HepG2 (cell line): Measurements from ENCODE around the gene RERE. TPM values are rescaled to one million over a fixed set of nuclear protein-coding genes. Genes with fewer than 3 reads are reported as not detected.

ENCODE experiments used
- ADNP ChIP-seq: sonication (generic); formaldehyde crosslinking; IDR thresholded peaks from 2 replicates; pipeline ENCODE4 v1.4.0; 2020; ENCODE audit warnings: missing genetic modification reagents
- BCL6 ChIP-seq: IDR thresholded peaks from 2 replicates; pipeline ENCODE4 v1.6.1; 2016; ENCODE audit warnings: missing genetic modification reagents, missing compliant biosample characterization
- BRCA1 ChIP-seq: sonication (generic); formaldehyde crosslinking; IDR thresholded peaks from 2 replicates; pipeline ENCODE4 v1.4.0; 2020; ENCODE audit warnings: missing genetic modification reagents
- CREB1 ChIP-seq, 2 experiments: fragments of 450-650 bp in 1 of 2; IDR thresholded peaks; 2 replicates each; pipeline ENCODE4 v1.6.1; 2016 to 2017; ENCODE audit warnings: control low read depth in 1 of 2, mild to moderate bottlenecking in 1 of 2, missing compliant biosample characterization in 1 of 2, missing genetic modification characterization in 1 of 2
- HNF4A ChIP-seq: sonication (generic); formaldehyde crosslinking; IDR thresholded peaks from 2 replicates; pipeline ENCODE4 v1.4.0; 2020; ENCODE audit warnings: missing genetic modification reagents
- JDP2 ChIP-seq: sonication (generic); formaldehyde crosslinking; IDR thresholded peaks from 2 replicates; pipeline ENCODE4 v1.8.1; 2022; ENCODE audit warnings: missing genetic modification reagents, borderline replicate concordance
- JUND ChIP-seq: sonication (generic); formaldehyde crosslinking; IDR thresholded peaks from 2 replicates; pipeline ENCODE4 v1.8.0; 2022; ENCODE audit warnings: mild to moderate bottlenecking, missing genetic modification reagents
- KDM5A ChIP-seq: fragments of 200-600 bp; sonication (generic); IDR thresholded peaks from 2 replicates; pipeline ENCODE4 v1.7.0; 2018; ENCODE audit warnings: antibody characterized with exemption, mild to moderate bottlenecking, low read length, borderline replicate concordance
- MTF1 ChIP-seq: sonication (generic); formaldehyde crosslinking; IDR thresholded peaks from 2 replicates; pipeline ENCODE4 v1.5.0; 2020; ENCODE audit warnings: missing genetic modification reagents
- NFYB ChIP-seq: sonication (generic); formaldehyde crosslinking; IDR thresholded peaks from 2 replicates; pipeline ENCODE4 v1.4.0; 2020; ENCODE audit warnings: missing genetic modification reagents
- NR2C2 ChIP-seq: sonication (generic); formaldehyde crosslinking; IDR thresholded peaks from 2 replicates; pipeline ENCODE4 v1.4.0; 2020; ENCODE audit warnings: missing genetic modification reagents, mild to moderate bottlenecking, moderate library complexity, borderline replicate concordance
- NR2F6 ChIP-seq, 2 experiments: IDR thresholded peaks; 2 replicates each; pipeline ENCODE4 v1.6.1; 2016; ENCODE audit warnings: antibody characterized with exemption in 1 of 2, mild to moderate bottlenecking in 1 of 2
- RARA ChIP-seq: IDR thresholded peaks from 2 replicates; pipeline ENCODE4 v1.6.1; 2016; ENCODE audit warnings: missing genetic modification reagents, missing compliant biosample characterization
- SALL1 ChIP-seq: sonication (generic); formaldehyde crosslinking; IDR thresholded peaks from 2 replicates; pipeline ENCODE4 v1.8.0; 2022; ENCODE audit warnings: mild to moderate bottlenecking, missing genetic modification reagents
- SNRNP70 ChIP-seq: fragments of 200-400 bp; formaldehyde crosslinking; IDR thresholded peaks from 2 replicates; pipeline ENCODE4 v1.6.1; 2017; ENCODE audit warnings: mild to moderate bottlenecking, low read depth, low read length, moderate library complexity
- TCF7 ChIP-seq: sonication (generic); IDR thresholded peaks from 2 replicates; pipeline ENCODE4 v1.6.1; 2016; ENCODE audit warnings: antibody characterized with exemption, low read depth
- TSC22D2 ChIP-seq: sonication (generic); formaldehyde crosslinking; IDR thresholded peaks from 2 replicates; pipeline ENCODE4 v1.5.1; 2020; ENCODE audit warnings: missing genetic modification reagents, mild to moderate bottlenecking, borderline replicate concordance
- XRCC5 ChIP-seq: fragments of 200-400 bp; formaldehyde crosslinking; optimal IDR thresholded peaks from 2 replicates; pipeline ENCODE3; 2017; ENCODE audit warnings: mild to moderate bottlenecking, low read length
- ZBTB8A ChIP-seq: sonication (generic); formaldehyde crosslinking; IDR thresholded peaks from 2 replicates; pipeline ENCODE4 v1.4.0; 2020; ENCODE audit warnings: mild to moderate bottlenecking, low read depth, missing genetic modification reagents, borderline replicate concordance
- ZMAT3 ChIP-seq: sonication (generic); formaldehyde crosslinking; conservative IDR thresholded peaks from 2 replicates; pipeline ENCODE4 v1.7.0; 2021; ENCODE audit warnings: missing genetic modification reagents
- ZMYM4 ChIP-seq: sonication (generic); formaldehyde crosslinking; IDR thresholded peaks from 2 replicates; pipeline ENCODE4 v1.8.1; 2023; ENCODE audit warnings: mild to moderate bottlenecking, missing genetic modification reagents
- ZNF12 ChIP-seq: sonication (generic); formaldehyde crosslinking; IDR thresholded peaks from 2 replicates; pipeline ENCODE4 v1.5.0; 2020; ENCODE audit warnings: missing genetic modification reagents
- ZNF263 ChIP-seq: sonication (generic); formaldehyde crosslinking; IDR thresholded peaks from 2 replicates; pipeline ENCODE4 v1.4.0; 2020; ENCODE audit warnings: missing genetic modification reagents
- ZNF274 ChIP-seq: sonication (generic); formaldehyde crosslinking; IDR thresholded peaks from 2 replicates; pipeline ENCODE4 v1.5.1; 2020; ENCODE audit warnings: mild to moderate bottlenecking, missing genetic modification reagents
- ZNF331 ChIP-seq: sonication (generic); formaldehyde crosslinking; IDR thresholded peaks from 2 replicates; pipeline ENCODE4 v1.4.0; 2020; ENCODE audit warnings: missing genetic modification reagents
- ZNF34 ChIP-seq: sonication (generic); formaldehyde crosslinking; IDR thresholded peaks from 2 replicates; pipeline ENCODE4 v1.4.0; 2020; ENCODE audit warnings: mild to moderate bottlenecking, missing genetic modification reagents, borderline replicate concordance
- ZNF484 ChIP-seq: sonication (generic); formaldehyde crosslinking; IDR thresholded peaks from 2 replicates; pipeline ENCODE4 v1.5.1; 2020; ENCODE audit warnings: mild to moderate bottlenecking, low read depth, missing genetic modification reagents, borderline replicate concordance
- polyA plus RNA-seq, 8 experiments: library from polyadenylated mRNA; depleted of rRNA in 3 of 8; stranded (reverse) in 7 of 8; unstranded in 1 of 8; fragments of >200 nt; fragmentation: Illumina TruSeq in 4 of 8; extraction: Trizol in 4 of 8; gene quantifications; 2 replicates each; pipeline versions ENCODE4 v1.2.1 to v1.2.3, GENCODE V29; 2011 to 2016; ENCODE audit warnings: low read depth in 4 of 8, missing spikeins in 1 of 8, mixed read lengths in 1 of 8; ENCODE audit not compliant: insufficient read depth in 1 of 8
- total RNA-seq, 5 experiments: library from RNA; depleted of rRNA; stranded (reverse); fragments of >200 nt; fragmentation: Illumina TruSeq; extraction: Trizol; gene quantifications; 2 replicates each; pipeline ENCODE4 v1.2.3, GENCODE V29; 2016; ENCODE audit warnings: low read depth in 1 of 5

Gene RERE
- total and polyA plus RNA-seq, 2 of the 13 experiments (the other 11 are each of a cell fraction or from before 2014, with no cell fraction given), result 18.3 to 21.9 TPM

GRCh38 chr1:8661185-8662110, 156.0 kb downstream of the RERE start (continued):
- 0 out of 2 replicates have a peak, but pooled peaks have one; percentile 28 for TF ChIP-seq BCL6 (CRISPR knock-in tag)
- TF ChIP-seq SALL1, result peak; percentile 54
- TF ChIP-seq RARA, result 0 out of 2 replicates have a peak, but pooled peaks have one; percentile 19
- TF ChIP-seq KDM5A, result no peak
- TF ChIP-seq SNRNP70, result no peak
- TF ChIP-seq NR2C2 (CRISPR knock-in tag), result peak; percentile 39; the same call in 1 of the 2 replicates
- no peak for TF ChIP-seq ZBTB8A (CRISPR knock-in tag)
- TF ChIP-seq ZNF12 (CRISPR knock-in tag), result no peak
- no peak for TF ChIP-seq ZNF263 (CRISPR knock-in tag)
- TF ChIP-seq ZMYM4, result 0 out of 2 replicates have a peak, but pooled peaks have one; percentile 23
- TF ChIP-seq CREB1 (IDR thresholded peaks at IDR 0.05), result no peak
- 0 out of 2 replicates have a peak, but pooled peaks have one; percentile 15 for TF ChIP-seq CREB1 (CRISPR knock-in tag; IDR thresholded peaks at IDR 0.05)
- TF ChIP-seq ZMAT3, result no peak
- no peak for TF ChIP-seq BRCA1 (CRISPR knock-in tag)
- TF ChIP-seq ADNP (CRISPR knock-in tag), result no peak
- TF ChIP-seq NR2F6 (IDR thresholded peaks at IDR 0.05), result peak; percentile 36; the same call in 1 of the 2 replicates
- no peak for TF ChIP-seq NR2F6 (CRISPR knock-in tag; IDR thresholded peaks at IDR 0.05)
- no peak for TF ChIP-seq JDP2 (CRISPR knock-in tag)
- TF ChIP-seq HNF4A (CRISPR knock-in tag), result peak; percentile 49; the same call in 1 of the 2 replicates
- no peak for TF ChIP-seq ZNF34
- TF ChIP-seq ZNF484 (CRISPR knock-in tag), result no peak
- TF ChIP-seq ZNF331 (CRISPR knock-in tag), result no peak
- no peak for TF ChIP-seq JUND
- TF ChIP-seq NFYB, result no peak
- 0 out of 2 replicates have a peak, but pooled peaks have one; percentile 24 for TF ChIP-seq ZNF274 (CRISPR knock-in tag)
- no peak for TF ChIP-seq TSC22D2
- TF ChIP-seq MTF1 (CRISPR knock-in tag), result no peak
- no peak for TF ChIP-seq TCF7
- TF ChIP-seq XRCC5, result peak; percentile 38
